HG02885 (cell line): ENCODE data around the gene AQP9.
"Not testable (repeated sequence)": the region's sequence is repeated elsewhere in the genome, so short reads cannot be mapped to it uniquely, and the experiment has no call there.

Experiments used
- ATAC-seq: cut with Tn5 transposase; IDR thresholded peaks from one replicate; pipeline ENCODE4 v1.9.1; 2021; ENCODE audit warnings: mild to moderate bottlenecking; ENCODE audit not compliant: unreplicated experiment, poor library complexity

Gene AQP9

GRCh38 chr15:58138106-58138505 lies at the start of gene AQP9:
Gene AQP9 (plus strand): TSS chr15:58138381. CDS start chr15:58138566, 185 bp downstream.
- no peak for ATAC-seq

- ATAC-seq: no peak
Observed at GRCh38 chr15:58095415-58095814, 42.8 kb upstream of the AQP9 start.

DNA sequence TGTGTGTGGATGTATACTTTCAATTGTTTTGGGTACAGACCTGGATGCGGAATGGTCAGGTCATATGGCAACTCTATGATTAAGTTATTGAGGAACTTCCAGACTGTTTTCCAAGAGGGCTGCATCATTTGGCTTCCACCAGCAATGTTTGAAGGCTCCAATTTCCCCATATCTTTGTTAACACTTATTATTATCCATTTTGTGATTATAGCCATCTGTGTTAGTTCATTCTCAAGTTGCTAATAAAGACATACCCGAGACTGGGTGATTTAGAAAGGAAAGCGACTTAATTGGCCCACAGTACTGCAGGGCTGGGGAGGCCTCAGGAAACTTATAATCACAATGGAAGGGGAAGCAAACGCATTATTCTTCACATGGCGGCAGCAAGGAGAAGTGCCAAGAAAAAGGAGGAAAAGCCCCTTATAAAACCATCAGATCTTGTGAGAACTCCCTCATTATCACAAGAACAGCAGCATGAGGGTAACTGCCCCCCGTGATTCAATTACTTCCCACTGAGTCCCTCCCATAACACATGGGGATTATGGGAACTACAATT lies 41.6 kb upstream of the AQP9 start:
- no peak for ATAC-seq

DNA sequence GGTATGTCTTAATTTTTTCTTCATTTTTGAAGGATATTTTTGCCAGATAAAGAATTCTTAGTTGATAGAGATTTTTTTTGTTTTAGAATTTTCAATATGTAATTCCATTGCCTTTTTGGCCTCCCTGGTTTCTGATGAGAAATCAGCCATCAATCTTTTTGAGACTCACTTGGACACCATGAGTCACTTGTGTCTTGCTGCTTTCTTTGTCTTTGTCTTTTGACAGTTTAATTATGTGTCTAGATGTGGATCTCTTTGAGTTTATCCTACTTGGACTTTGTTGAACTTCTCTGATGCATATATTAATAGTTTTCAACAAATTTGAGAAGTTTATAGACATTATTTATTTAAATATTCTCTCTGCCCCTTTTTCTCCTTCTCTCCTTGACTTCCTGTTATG lies 34.7 kb upstream of the AQP9 start:
- no peak for ATAC-seq

DNA sequence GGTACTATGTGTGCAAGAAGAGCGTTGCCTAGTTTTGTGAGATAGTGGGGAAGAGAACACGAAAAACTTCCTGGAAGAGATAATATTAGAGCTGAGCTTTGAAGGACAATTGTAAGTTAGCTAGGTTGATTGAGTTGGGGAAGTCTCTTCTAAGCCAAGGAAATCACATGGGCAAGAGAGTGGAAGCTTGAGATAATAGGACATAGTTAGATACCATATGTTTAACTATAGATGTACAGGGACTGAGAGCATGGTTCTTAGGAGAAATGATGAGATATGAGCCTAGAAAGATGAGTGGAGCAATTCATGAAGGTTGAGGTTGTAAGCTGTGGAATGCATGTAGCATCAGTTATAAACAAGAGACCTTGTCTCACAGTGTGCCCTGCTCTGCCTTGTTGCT lies 30.1 kb upstream of the AQP9 start:
- ATAC-seq: no peak

GRCh38 chr15:58109419-58109818 lies 28.8 kb upstream of the AQP9 start:
- no peak for ATAC-seq

DNA sequence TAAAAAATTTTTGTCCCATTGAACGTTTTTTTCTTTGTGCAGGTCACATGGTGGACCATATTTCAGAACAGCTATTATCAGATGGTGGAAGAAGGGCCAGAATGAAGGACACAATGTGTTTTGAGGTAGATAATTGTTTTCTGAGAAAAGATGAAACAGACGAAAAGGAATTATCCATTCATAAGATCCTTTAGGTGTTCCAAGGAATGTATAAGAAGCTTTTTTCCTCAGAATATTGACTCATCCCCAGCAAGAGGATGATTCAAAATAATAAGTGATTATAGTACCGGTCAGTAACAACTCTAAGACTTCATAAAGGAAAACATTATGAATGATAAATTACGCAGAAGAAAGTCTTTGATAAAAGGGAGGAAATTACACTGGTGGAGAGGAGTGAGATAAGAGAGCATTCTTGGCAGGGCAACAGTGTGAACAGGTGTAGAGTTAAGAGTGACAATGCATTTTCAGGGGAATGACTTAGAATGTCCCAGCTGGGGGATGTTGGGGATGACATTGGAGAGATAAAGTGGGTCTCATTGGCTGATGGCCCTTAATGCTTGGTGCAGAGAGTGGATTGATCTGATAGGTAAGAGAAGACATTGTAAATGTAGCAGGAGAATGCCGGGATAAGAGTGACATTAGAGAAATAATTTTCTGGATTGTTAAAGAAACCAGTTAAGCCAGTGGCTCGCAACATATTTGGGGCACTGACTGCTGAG lies 27.0 kb upstream of the AQP9 start:
- no peak for ATAC-seq

DNA sequence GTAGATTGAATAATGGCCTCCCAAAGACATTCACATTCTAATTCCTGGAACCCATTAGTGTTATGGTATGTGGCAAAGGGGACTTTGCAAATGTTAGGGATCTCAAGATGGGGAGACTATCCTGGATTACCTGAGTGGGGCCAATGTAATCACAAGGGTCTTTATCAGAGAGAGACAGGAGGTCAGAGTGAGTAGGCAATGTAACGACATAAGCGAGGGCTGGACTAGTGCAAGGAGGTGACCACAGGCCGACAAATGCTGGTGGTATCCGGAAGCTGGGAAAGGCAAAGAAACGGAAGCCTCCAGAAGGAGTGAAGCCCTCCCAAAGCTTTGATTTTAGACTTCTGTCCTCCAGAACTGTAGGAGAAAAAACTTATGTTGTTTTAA lies 26.5 kb upstream of the AQP9 start:
- no peak for ATAC-seq

DNA sequence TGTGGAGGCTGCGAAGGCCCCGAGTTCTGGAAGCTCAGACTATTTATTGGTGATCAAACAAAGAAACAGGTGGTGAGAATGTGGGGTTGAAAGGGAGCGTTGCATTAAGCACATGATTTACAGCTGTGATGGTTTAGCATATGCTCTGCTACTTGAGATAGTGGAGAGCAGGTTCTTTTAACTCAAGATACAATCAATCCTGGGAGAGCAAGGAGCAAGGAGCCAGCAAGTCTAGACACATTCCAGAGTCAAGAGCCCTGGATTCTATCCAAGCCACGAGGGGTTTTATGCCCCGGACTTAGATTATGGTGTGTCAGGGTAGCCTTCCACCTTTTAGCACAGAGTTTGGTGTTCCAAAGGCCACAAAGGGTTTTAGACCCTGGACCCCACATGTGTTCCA lies 24.8 kb upstream of the AQP9 start:
- ATAC-seq: not testable (repeated sequence)

DNA sequence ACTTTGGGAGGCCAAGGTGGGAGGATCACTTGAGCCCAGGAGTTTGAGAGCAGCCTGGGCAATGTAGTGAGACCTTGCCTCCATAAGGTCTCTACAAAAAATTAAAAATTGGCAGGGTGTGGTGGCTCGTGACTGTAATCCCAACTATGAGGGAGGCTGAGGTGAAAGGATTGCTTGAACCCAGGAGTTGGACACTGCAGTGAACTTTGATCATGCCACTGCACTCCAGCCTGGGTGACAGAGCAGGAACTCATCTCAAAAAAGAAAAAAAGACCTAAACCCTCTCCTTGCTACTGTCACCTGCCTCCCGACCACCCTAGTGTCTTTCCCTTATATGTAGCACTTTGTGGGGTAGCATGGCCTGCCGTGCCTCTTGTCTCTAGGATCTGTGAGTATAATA lies 23.8 kb upstream of the AQP9 start:
- ATAC-seq: no peak

DNA sequence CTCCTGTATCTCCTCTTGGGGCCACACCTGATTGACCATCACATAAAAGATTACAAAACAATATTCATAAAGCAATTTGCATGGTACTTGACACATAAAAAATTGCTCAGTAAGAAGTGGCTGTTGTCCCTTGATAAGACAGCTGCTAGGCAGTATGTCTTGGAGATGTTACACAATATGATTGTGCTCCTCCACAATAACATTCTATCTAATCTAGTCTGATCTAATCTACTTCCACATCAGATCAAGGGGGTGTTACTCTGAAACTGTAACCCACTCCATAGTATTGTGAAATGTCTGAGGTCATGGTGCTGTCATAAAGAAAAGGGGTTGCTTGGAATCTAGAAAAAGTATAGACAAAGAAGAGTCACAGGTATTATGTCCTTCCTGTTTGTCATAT lies 23.4 kb upstream of the AQP9 start:
- ATAC-seq: no peak

DNA sequence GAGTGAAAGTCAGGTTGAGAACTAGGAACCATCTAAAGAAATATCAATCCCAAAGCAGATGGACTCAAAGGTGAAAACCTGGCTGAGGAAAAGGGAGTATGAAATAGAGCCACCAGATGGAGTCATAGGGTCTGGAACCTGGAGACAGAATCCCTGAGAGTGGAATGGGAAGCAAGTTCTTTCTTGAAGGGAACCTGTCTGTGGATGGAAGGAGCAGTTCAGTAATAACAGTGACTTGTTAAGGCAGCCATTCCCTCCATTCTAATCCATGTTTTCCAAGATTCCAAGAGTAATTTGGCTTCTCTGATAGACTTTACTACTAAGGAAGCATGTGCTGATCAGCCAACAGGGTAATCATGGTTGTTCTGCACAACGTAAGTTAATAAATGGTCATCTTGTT lies 22.5 kb upstream of the AQP9 start:
- ATAC-seq: no peak

GRCh38 chr15:58117619-58118018 lies 20.6 kb upstream of the AQP9 start:
- no peak for ATAC-seq

DNA sequence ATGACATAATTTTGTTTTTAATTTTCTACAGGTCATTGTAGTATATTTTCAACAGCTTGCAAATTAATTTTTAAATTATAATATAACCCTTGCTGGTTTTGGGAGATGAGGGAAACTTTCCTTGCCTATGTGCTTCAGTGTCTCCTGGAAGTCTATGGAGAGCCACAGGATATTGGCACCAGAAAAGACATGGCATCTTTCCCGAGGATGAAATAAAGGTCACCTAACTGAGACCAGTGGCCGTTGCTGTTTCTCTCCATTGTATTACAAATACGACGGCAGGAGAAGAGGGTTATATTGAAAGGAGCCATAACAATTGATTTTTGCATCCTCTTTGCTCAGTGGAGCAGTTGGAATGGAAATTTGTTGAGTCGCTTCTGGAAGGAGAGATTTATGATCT lies 19.9 kb upstream of the AQP9 start:
- ATAC-seq: no peak

DNA sequence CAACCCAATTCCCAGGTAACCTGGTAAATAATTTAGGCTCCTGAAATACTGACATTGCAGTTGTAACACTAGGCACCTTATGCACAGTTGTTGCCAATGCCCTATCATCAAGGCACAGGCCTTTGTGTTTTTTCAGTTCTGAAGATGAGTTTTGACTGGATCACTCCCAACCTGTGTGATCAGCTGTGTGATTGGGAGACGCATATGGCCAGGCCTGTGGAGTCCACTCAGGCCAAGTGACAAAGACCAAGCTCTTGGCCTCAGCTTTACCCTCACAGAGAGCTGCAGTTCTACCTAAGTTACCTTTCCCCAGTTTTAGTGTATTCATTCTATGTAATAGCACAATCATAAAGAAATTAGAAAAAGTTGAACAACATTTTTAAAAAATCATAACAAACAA lies 19.2 kb upstream of the AQP9 start:
- ATAC-seq: no peak

DNA sequence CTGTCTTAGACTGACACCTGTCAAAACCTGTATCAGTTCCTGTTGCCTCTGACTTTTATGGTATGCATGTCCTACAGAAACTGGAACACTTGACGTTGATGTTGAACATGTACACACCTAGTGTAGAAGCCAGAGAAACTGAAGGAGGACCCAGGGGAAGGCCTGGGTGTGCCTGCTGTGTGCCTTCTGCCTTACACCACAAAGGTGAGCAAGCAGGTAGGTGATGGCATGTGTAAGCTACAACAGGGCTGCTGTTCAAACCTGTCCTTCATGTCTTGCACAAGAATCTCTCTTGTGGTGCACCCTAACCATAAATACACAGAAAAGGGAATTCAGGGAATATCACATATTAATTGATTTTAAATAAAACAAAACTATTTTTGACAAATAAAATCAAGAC lies 13.6 kb upstream of the AQP9 start:
- no peak for ATAC-seq

DNA sequence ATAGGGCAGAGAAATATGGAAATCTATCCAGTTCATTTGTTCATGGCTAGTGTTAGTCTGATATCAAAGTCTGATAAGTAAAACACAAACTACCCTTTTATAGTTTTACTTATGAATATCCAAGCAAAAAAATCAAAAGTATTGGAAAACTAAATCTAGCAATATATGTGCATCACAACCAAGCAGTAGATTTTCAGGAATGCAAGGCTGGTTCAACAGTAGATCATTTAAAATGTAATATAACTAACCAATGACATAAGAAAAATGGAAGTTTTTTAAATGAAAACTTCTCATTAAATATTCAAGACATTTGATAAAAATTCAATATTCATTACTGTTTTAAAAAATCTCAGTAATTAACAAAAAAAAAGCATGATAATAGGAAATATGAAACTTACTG lies 12.8 kb upstream of the AQP9 start:
- no peak for ATAC-seq

DNA sequence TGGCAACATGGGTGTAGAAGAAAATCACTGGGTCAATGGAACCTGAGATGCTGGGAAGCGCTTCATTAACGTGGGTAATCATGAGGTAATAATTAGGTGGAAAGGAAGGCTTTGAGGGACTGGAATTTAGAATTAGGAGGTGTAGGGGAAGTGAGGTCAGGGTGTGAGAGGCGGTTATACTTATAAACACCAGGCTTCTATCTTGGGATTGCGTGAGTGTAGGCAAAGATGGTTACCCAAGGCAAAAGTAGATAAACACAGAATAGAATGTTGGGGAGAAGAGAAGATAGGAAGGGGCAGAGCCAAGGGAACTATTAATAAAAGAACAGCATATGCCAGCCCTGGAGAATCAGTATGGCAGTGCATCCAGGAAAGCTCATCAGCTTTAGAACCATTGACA lies 3.3 kb upstream of the AQP9 start:
- no peak for ATAC-seq

GRCh38 chr15:58135511-58136174 lies 2.5 kb upstream of the AQP9 start:
- no peak for ATAC-seq

GRCh38 chr15:58136731-58137130 lies 1.4 kb upstream of the AQP9 start:
- no peak for ATAC-seq

GRCh38 chr15:58137686-58138085 lies 495 bp upstream of the AQP9 start:
- ATAC-seq: no peak
